Activated T-cell treated with anti-CD3 and anti-CD28 coated beads, Interleukin-2, amount 50 U/mL, for 24 hours (primary cell): Measurements from ENCODE around the gene P2RY1.
"Not testable (repeated sequence)": the region's sequence is repeated elsewhere in the genome, so short reads cannot be mapped to it uniquely, and the experiment has no call there.

ENCODE experiments used
- DNase-seq: peaks from one replicate; pipeline ENCODE4 v3.0.0-alpha.2; 2020
- H3K27ac Mint-ChIP-seq: 2 replicates; pipeline ENCODE4 v1.8.0; 2020; ENCODE audit warnings: mild to moderate bottlenecking, mixed read lengths
- H3K27me3 Mint-ChIP-seq: 2 replicates; pipeline ENCODE4 v1.8.0; 2020; ENCODE audit warnings: mixed read lengths
- H3K36me3 Mint-ChIP-seq: 2 replicates; pipeline ENCODE4 v1.8.0; 2020; ENCODE audit warnings: low read depth, mixed read lengths
- H3K4me1 Mint-ChIP-seq: 2 replicates; pipeline ENCODE4 v1.8.0; 2020; ENCODE audit warnings: low read depth, mixed read lengths
- H3K4me3 Mint-ChIP-seq: 2 replicates; pipeline ENCODE4 v1.8.0; 2020; ENCODE audit warnings: mild to moderate bottlenecking, moderate library complexity, mixed read lengths
- H3K9me3 Mint-ChIP-seq: 2 replicates; pipeline ENCODE4 v1.8.0; 2020; ENCODE audit warnings: mixed read lengths

P2RY1 gene

GRCh38 chr3:152828075-152828840 lies 6.7 kb upstream of the P2RY1 start:
- Mint-ChIP-seq H3K36me3 (no peaks in the 10 kb centered on the region), H3K4me1 (no peaks in the 10 kb centered on the region), H3K27me3 (peaks cover 12% of the 10 kb centered on the region), H3K27ac (no peak overlapping the region), H3K9me3 (no peaks in the 10 kb centered on the region), H3K4me3 (no peak overlapping the region)
- DNase-seq: no peak

DNA sequence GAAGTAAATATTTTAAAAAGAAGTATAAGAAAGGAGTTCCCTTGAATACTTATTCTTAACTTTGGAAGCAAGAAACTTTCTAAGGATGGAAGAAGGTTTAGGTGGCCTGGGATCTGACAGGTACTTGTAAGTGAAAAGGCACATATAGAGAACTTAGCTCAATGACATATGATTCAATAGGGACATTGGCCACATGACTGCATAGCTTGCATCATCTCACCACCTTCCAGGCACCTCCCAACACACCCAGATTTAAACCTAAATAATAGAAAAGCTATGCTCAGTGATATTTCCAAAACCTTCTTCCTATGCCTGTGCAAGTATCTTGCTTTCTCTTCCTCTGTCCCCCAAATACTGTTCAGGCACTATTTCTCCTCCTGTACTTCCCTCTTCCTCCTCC lies 4.7 kb upstream of the P2RY1 start:
- Mint-ChIP-seq H3K4me1 (peaks cover 8% of the 10 kb centered on the region), H3K9me3 (no peaks in the 10 kb centered on the region), H3K4me3 (no peak overlapping the region), H3K36me3 (no peaks in the 10 kb centered on the region), H3K27ac (no peak overlapping the region), H3K27me3 (peaks cover 27% of the 10 kb centered on the region)
- DNase-seq: no peak

GRCh38 chr3:152832046-152832445 lies 2.9 kb upstream of the P2RY1 start:
- DNase-seq: no peak
- no peaks in the 10 kb centered on the region for H3K9me3 Mint-ChIP-seq
- H3K27ac Mint-ChIP-seq: no peak overlapping the region
- peaks cover 44% of the 10 kb centered on the region for H3K27me3 Mint-ChIP-seq
- no peak overlapping the region for H3K4me3 Mint-ChIP-seq
- H3K36me3 Mint-ChIP-seq: no peaks in the 10 kb centered on the region
- H3K4me1 Mint-ChIP-seq: peaks cover 17% of the 10 kb centered on the region

- Mint-ChIP-seq H3K27me3 (peaks cover 52% of the 10 kb centered on the region), H3K27ac (no peak overlapping the region), H3K9me3 (no peaks in the 10 kb centered on the region), H3K4me3 (no peak overlapping the region), H3K4me1 (peaks cover 17% of the 10 kb centered on the region), H3K36me3 (no peaks in the 10 kb centered on the region)
- no peak for DNase-seq
These were observed 1.8 kb upstream of the P2RY1 start for GRCh38 chr3:152833089-152833488.

DNA sequence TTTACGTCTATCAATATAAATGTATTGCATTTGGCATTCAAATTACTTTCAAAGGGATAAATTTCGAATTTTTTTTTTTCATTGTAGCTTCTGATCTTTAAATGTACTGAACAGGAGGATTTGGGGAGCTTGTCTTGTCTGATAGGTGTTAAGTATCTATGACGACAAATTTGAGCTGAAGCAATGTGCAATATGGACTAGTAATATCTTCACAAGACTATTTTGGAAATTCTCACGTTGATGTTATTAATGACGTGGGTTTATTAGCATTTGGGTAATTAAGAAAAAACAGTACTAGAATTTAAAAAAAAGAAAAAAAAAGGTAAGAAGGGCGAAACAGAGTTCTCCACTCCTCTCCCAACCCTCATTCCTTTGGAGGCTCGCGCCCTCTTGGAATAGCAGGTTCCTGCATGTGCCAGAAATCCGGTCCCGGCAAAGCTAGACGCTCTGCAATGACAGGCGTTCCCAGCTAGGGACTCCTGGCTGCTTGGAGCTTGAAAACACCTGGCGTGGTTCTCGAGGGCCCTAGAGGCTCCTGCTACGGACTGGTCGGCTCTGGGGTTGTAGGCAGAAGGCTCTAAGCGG lies 648 bp upstream of the P2RY1 start:
- no peak overlapping the region for H3K27ac Mint-ChIP-seq
- peaks cover 64% of the 10 kb centered on the region for H3K27me3 Mint-ChIP-seq
- H3K9me3 Mint-ChIP-seq: no peaks in the 10 kb centered on the region
- H3K4me3 Mint-ChIP-seq: peak overlapping the region; percentile 83
- H3K4me1 Mint-ChIP-seq: peaks cover 17% of the 10 kb centered on the region
- DNase-seq: no peak
- no peaks in the 10 kb centered on the region for H3K36me3 Mint-ChIP-seq

GRCh38 chr3:152835601-152836102 lies 721 bp downstream of the P2RY1 start:
- no peaks in the 10 kb centered on the region for H3K36me3 Mint-ChIP-seq
- peaks cover 17% of the 10 kb centered on the region for H3K4me1 Mint-ChIP-seq
- no peak overlapping the region for H3K27ac Mint-ChIP-seq
- peaks cover 65% of the 10 kb centered on the region for H3K27me3 Mint-ChIP-seq
- H3K4me3 Mint-ChIP-seq: peak overlapping the region; percentile 83
- DNase-seq: peak; percentile 29
- no peaks in the 10 kb centered on the region for H3K9me3 Mint-ChIP-seq

DNA sequence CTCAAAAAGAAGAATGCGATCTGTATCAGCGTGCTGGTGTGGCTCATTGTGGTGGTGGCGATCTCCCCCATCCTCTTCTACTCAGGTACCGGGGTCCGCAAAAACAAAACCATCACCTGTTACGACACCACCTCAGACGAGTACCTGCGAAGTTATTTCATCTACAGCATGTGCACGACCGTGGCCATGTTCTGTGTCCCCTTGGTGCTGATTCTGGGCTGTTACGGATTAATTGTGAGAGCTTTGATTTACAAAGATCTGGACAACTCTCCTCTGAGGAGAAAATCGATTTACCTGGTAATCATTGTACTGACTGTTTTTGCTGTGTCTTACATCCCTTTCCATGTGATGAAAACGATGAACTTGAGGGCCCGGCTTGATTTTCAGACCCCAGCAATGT lies 1.3 kb downstream of the P2RY1 start:
- Mint-ChIP-seq H3K4me3 (peak overlapping the region; percentile 83), H3K27me3 (peaks cover 60% of the 10 kb centered on the region), H3K4me1 (peaks cover 17% of the 10 kb centered on the region), H3K36me3 (no peaks in the 10 kb centered on the region), H3K9me3 (no peaks in the 10 kb centered on the region), H3K27ac (no peak overlapping the region)
- DNase-seq: no peak

GRCh38 chr3:152839511-152839910 lies 4.6 kb downstream of the P2RY1 start:
- H3K27ac Mint-ChIP-seq: no peak overlapping the region
- H3K4me3 Mint-ChIP-seq: no peak overlapping the region
- no peaks in the 10 kb centered on the region for H3K36me3 Mint-ChIP-seq
- DNase-seq: no peak
- H3K4me1 Mint-ChIP-seq: peaks cover 14% of the 10 kb centered on the region
- peaks cover 44% of the 10 kb centered on the region for H3K27me3 Mint-ChIP-seq
- no peaks in the 10 kb centered on the region for H3K9me3 Mint-ChIP-seq

- Mint-ChIP-seq H3K36me3 (no peaks in the 10 kb centered on the region), H3K9me3 (no peaks in the 10 kb centered on the region), H3K27ac (no peak overlapping the region), H3K4me3 (no peak overlapping the region), H3K4me1 (peaks cover 4% of the 10 kb centered on the region), H3K27me3 (peaks cover 30% of the 10 kb centered on the region)
- DNase-seq: no peak
These were observed 6.2 kb downstream of the P2RY1 start for GRCh38 chr3:152841131-152841530.

- no peak overlapping the region for H3K27ac Mint-ChIP-seq
- no peaks in the 10 kb centered on the region for H3K36me3 Mint-ChIP-seq
- no peaks in the 10 kb centered on the region for H3K4me1 Mint-ChIP-seq
- no peak for DNase-seq
- H3K4me3 Mint-ChIP-seq: no peak overlapping the region
- peaks cover 17% of the 10 kb centered on the region for H3K27me3 Mint-ChIP-seq
- H3K9me3 Mint-ChIP-seq: peaks cover 1% of the 10 kb centered on the region
These were observed 7.5 kb downstream of the P2RY1 start for GRCh38 chr3:152842413-152842812.

DNA sequence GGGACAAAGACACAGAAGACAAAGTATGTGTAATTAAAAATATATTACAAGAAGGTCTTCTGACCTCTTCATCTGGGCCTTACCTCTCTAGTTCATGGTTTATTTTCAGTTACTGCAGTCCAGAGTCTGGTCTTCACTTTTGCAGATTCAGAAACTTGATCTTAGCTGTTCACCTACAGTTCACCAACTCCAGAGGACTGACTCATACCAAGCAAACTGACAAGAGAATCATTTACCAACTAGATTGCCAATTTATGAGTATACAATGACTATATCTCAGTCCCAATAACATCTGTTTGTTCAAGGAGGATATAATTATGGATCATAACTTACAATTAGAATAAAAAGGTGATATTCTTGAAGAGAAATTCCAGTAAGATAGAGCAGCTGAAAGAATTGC lies 9.0 kb downstream of the P2RY1 start:
- Mint-ChIP-seq H3K27me3 (peaks cover 8% of the 10 kb centered on the region), H3K36me3 (no peaks in the 10 kb centered on the region), H3K9me3 (peaks cover 10% of the 10 kb centered on the region), H3K4me1 (no peaks in the 10 kb centered on the region), H3K27ac (no peak overlapping the region), H3K4me3 (no peak overlapping the region)
- no peak for DNase-seq

GRCh38 chr3:152846572-152847202 lies 11.8 kb downstream of the P2RY1 start:
- H3K9me3 Mint-ChIP-seq: peaks cover 10% of the 10 kb centered on the region
- not testable (repeated sequence) for DNase-seq, H3K4me3 Mint-ChIP-seq

DNA sequence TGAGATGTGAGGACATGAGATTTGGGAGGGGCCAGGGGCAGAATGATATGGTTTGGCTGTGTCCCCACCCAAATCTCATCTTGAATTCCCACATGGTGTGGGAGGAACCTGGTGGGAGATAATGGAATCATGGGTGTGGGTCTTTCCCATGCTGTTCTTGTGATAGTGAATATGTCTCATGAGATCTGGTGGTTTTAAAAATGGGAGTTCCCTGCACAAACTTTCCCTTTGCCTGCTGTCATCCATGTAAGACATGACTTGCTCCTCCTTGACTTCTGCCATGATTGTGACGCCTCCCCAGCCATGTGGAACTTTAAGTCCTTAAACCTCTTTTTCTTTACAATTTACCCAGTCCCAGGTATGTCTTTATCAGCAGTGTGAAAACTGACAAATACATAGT lies 12.7 kb downstream of the P2RY1 start:
- H3K27ac Mint-ChIP-seq, H3K36me3 Mint-ChIP-seq: not testable (repeated sequence)

More at GRCh38 chr3:152846572-152847202, 11.8 kb downstream of the P2RY1 start:
- not testable (repeated sequence) for H3K27me3 Mint-ChIP-seq, H3K4me1 Mint-ChIP-seq, H3K27ac Mint-ChIP-seq, H3K36me3 Mint-ChIP-seq

GRCh38 chr3:152849996-152850578 lies 15.2 kb downstream of the P2RY1 start:
- no peak overlapping the region for H3K4me3 Mint-ChIP-seq
- no peaks in the 10 kb centered on the region for H3K4me1 Mint-ChIP-seq
- DNase-seq: no peak
- H3K36me3 Mint-ChIP-seq: no peaks in the 10 kb centered on the region
- H3K27ac Mint-ChIP-seq: no peak overlapping the region
- peaks cover 10% of the 10 kb centered on the region for H3K27me3 Mint-ChIP-seq
- peaks cover 10% of the 10 kb centered on the region for H3K9me3 Mint-ChIP-seq

More for the DNA sequence above, 12.7 kb downstream of the P2RY1 start:
- not testable (repeated sequence) for H3K4me3 Mint-ChIP-seq, H3K27me3 Mint-ChIP-seq, H3K4me1 Mint-ChIP-seq, DNase-seq
- peaks cover 10% of the 10 kb centered on the region for H3K9me3 Mint-ChIP-seq

- DNase-seq: no peak
- no peaks in the 10 kb centered on the region for H3K36me3 Mint-ChIP-seq
These were observed 18.3 kb downstream of the P2RY1 start for GRCh38 chr3:152853196-152853595.

More at GRCh38 chr3:152853196-152853595, 18.3 kb downstream of the P2RY1 start:
- no peak overlapping the region for H3K27ac Mint-ChIP-seq
- peaks cover 4% of the 10 kb centered on the region for H3K9me3 Mint-ChIP-seq
- H3K4me1 Mint-ChIP-seq: no peaks in the 10 kb centered on the region
- no peak overlapping the region for H3K4me3 Mint-ChIP-seq
- H3K27me3 Mint-ChIP-seq: peaks cover 9% of the 10 kb centered on the region
